Measurements from ENCODE around the gene MON1A.
"Not testable (repeated sequence)": the region's sequence is repeated elsewhere in the genome, so short reads cannot be mapped to it uniquely, and the experiment has no call there.

Gene MON1A
- 17.5 to 29.1 (median 19.2) reads per million in 4 experiments for total RNA-seq

- peak; percentile 79 for DNase-seq
Observed at GRCh38 chr3:49929291-49930167, at the start of gene MON1A. Gene MON1A, minus strand, starts transcription at chr3:49929811. Its CDS starts 16,465 bp downstream, at chr3:49913346.

- no peak for DNase-seq
Observed at GRCh38 chr3:49976942-49977341, 47.3 kb upstream of the MON1A start.

GRCh38 chr3:49972656-49973055 is 43.0 kb upstream of the MON1A start:
- no peak for DNase-seq

- no peak for DNase-seq
Observed at GRCh38 chr3:49968346-49968745, 38.7 kb upstream of the MON1A start.

GRCh38 chr3:49967291-49967690 is 37.7 kb upstream of the MON1A start:
- no peak for DNase-seq

- no peak for DNase-seq
Observed at GRCh38 chr3:49966233-49966942, 36.8 kb upstream of the MON1A start.

GRCh38 chr3:49955636-49956035 is 26.0 kb upstream of the MON1A start:
- DNase-seq = no peak

- no peak for DNase-seq
Observed at GRCh38 chr3:49952924-49953323, 23.3 kb upstream of the MON1A start.

GRCh38 chr3:49942651-49943050 is 13.0 kb upstream of the MON1A start:
- no peak for DNase-seq

- DNase-seq = no peak
Observed at GRCh38 chr3:49940667-49941249, 11.1 kb upstream of the MON1A start.

- DNase-seq = peak; percentile 85
Observed at GRCh38 chr3:49939858-49940666, 10.5 kb upstream of the MON1A start, which contains the start of gene RBM6. Gene RBM6, plus strand, starts transcription at chr3:49940150. Its CDS starts 22,492 bp downstream, at chr3:49962642.

- no peak for DNase-seq
Observed at GRCh38 chr3:49937090-49937489, 7.5 kb upstream of the MON1A start.

GRCh38 chr3:49932281-49932680 is 2.7 kb upstream of the MON1A start:
- DNase-seq = not testable (repeated sequence)

GRCh38 chr3:49930922-49931321 is 1.3 kb upstream of the MON1A start:
- DNase-seq = no peak

GRCh38 chr3:49930168-49930690 is 618 bp upstream of the MON1A start:
- DNase-seq = no peak

GRCh38 chr3:49928481-49929017 is 1.1 kb downstream of the MON1A start:
- DNase-seq = no peak

GRCh38 chr3:49927798-49928197 is 1.8 kb downstream of the MON1A start:
- no peak for DNase-seq

GRCh38 chr3:49926117-49926728 is 3.4 kb downstream of the MON1A start:
- DNase-seq = no peak

- DNase-seq = no peak
Observed at GRCh38 chr3:49925485-49925884, 4.1 kb downstream of the MON1A start.

GRCh38 chr3:49924683-49925082 is 4.9 kb downstream of the MON1A start:
- DNase-seq = no peak

GRCh38 chr3:49917806-49918590 is 11.6 kb downstream of the MON1A start:
- DNase-seq = not testable (repeated sequence)

Measured in effector CD8-positive, alpha-beta T cell (primary cell).